ENCODE results near the gene HIVEP1. TPM values are rescaled to one million over a fixed set of nuclear protein-coding genes. Genes with fewer than 3 reads are reported as not detected.

The HIVEP1 gene
- total and polyA plus RNA-seq, 4 donors = 2.7 to 27.2 (median 6.2) TPM

- Histone ChIP-seq H3K9ac (ENCODE audit: low read depth in 1 of 2, low read length in 2 of 2) (peak overlapping the region; percentile 96 to 100), H3K9me3 (ENCODE audit: control insufficient read depth in 4 of 4, low read length in 3 of 4) (no peaks in the 10 kb centered on the region), H3K36me3 (ENCODE audit: control insufficient read depth in 4 of 4, insufficient read depth in 3 of 4, low read depth in 1 of 4, low read length in 3 of 4) (no peaks in the 10 kb centered on the region), H3K27ac (ENCODE audit: low read depth in 1 of 2, low read length in 2 of 2) (peak overlapping the region; percentile 100), H3K4me3 (ENCODE audit: low read depth in 1 of 3, low read length in 3 of 3) (peak overlapping the region; percentile 57 to 99 (median 74)), H3K4me1 (ENCODE audit: control insufficient read depth in 4 of 4, insufficient read depth in 4 of 4, low read length in 3 of 4) (peaks cover 0 to 24% (median 3%) of the 10 kb centered on the region in 4 donors), H3K27me3 (ENCODE audit: control insufficient read depth in 4 of 4, insufficient read depth in 4 of 4, low read length in 3 of 4) (no peaks in the 10 kb centered on the region)
- DNase-seq (ENCODE audit: low spot score) = no peak
- under 1% methylated on average over 29 of the region's 29 CpGs for WGBS
- TF ChIP-seq REST (IDR thresholded peaks at IDR 0.05) = no peak
- TF ChIP-seq CTCF (IDR thresholded peaks at IDR 0.05; ENCODE audit: low read depth, low read length, missing input control) = no peak
- TF ChIP-seq HNF4G (IDR thresholded peaks at IDR 0.05) = no peak
- TF ChIP-seq EGR1 (IDR thresholded peaks at IDR 0.05; ENCODE audit: low read depth in 2 of 2) = peak; percentile 28 to 57
- TF ChIP-seq JUND (IDR thresholded peaks at IDR 0.05) = no peak
- no peak for TF ChIP-seq RAD21 (IDR thresholded peaks at IDR 0.05)
- TF ChIP-seq NR2F2 (IDR thresholded peaks at IDR 0.05) = no peak
- no peak for TF ChIP-seq GABPA (IDR thresholded peaks at IDR 0.05 in 1 of 2, conservative IDR thresholded peaks at IDR 0.05 in 1 of 2)
- peak; percentile 57 to 62 for TF ChIP-seq HNF4A (conservative IDR thresholded peaks at IDR 0.05)
- no peak for TF ChIP-seq ATF3 (IDR thresholded peaks at IDR 0.05)
Observed at GRCh38 chr6:12009180-12009685, 2.9 kb upstream of the HIVEP1 start.

- peaks cover 0 to 28% (median 3%) of the 10 kb centered on the region in 4 donors for H3K4me1 ChIP-seq (ENCODE audit: control insufficient read depth in 4 of 4, insufficient read depth in 4 of 4, low read length in 3 of 4)
- H3K36me3 ChIP-seq (ENCODE audit: control insufficient read depth in 4 of 4, insufficient read depth in 3 of 4, low read depth in 1 of 4, low read length in 3 of 4) = peaks cover 0 to 3% (median 0%) of the 10 kb centered on the region in 4 donors
- H3K9ac ChIP-seq (ENCODE audit: low read depth in 1 of 2, low read length in 2 of 2) = peak overlapping the region; percentile 96 to 100
- H3K27me3 ChIP-seq (ENCODE audit: control insufficient read depth in 4 of 4, insufficient read depth in 4 of 4, low read length in 3 of 4) = no peaks in the 10 kb centered on the region
- peak overlapping the region; percentile 74 to 99 (median 80) for H3K4me3 ChIP-seq (ENCODE audit: low read depth in 1 of 3, low read length in 3 of 3)
- DNase-seq (ENCODE audit: low spot score) = no peak
- H3K27ac ChIP-seq (ENCODE audit: low read depth in 1 of 2, low read length in 2 of 2) = peak overlapping the region; percentile 100
- WGBS = 4% methylated on average over 9 of the region's 9 CpGs
- H3K9me3 ChIP-seq (ENCODE audit: control insufficient read depth in 4 of 4, low read length in 3 of 4) = no peaks in the 10 kb centered on the region
- TF ChIP-seq REST (IDR thresholded peaks at IDR 0.05) (no peak), YY1 (IDR thresholded peaks at IDR 0.05) (no peak), EGR1 (IDR thresholded peaks at IDR 0.05; ENCODE audit: low read depth in 2 of 2) (no peak), HNF4A (conservative IDR thresholded peaks at IDR 0.05) (no peak), RAD21 (IDR thresholded peaks at IDR 0.05) (no peak), ATF3 (IDR thresholded peaks at IDR 0.05) (no peak), GABPA (IDR thresholded peaks at IDR 0.05 in 1 of 2, conservative IDR thresholded peaks at IDR 0.05 in 1 of 2) (no peak), ZBTB33 (IDR thresholded peaks at IDR 0.05) (no peak), SP1 (IDR thresholded peaks at IDR 0.05) (no peak), RXRA (IDR thresholded peaks at IDR 0.05) (no peak), JUND (IDR thresholded peaks at IDR 0.05) (no peak), FOXA2 (IDR thresholded peaks at IDR 0.05) (no peak)
Observed at GRCh38 chr6:12009876-12010634, 2.1 kb upstream of the HIVEP1 start.
